Dendritic cell treated with granulocyte-macrophage colony-stimulating factor and Interleukin-4, amounts not matched to agents 40 ng/mL and 50 ng/mL, for 4 days (primary cell): ENCODE data around the gene MAG.

Experiments
- H3K27ac Mint-ChIP-seq: one replicate; pipeline ENCODE4 v1.8.0; 2022; ENCODE audit warnings: mild to moderate bottlenecking, mixed read lengths
- H3K27me3 Mint-ChIP-seq: one replicate; pipeline ENCODE4 v1.8.0; 2022; ENCODE audit warnings: mild to moderate bottlenecking, mixed read lengths
- H3K36me3 Mint-ChIP-seq: one replicate; pipeline ENCODE4 v1.8.0; 2022; ENCODE audit warnings: low read depth, mixed read lengths
- H3K4me1 Mint-ChIP-seq: one replicate; pipeline ENCODE4 v1.8.0; 2022; ENCODE audit warnings: low read depth, mixed read lengths
- H3K4me3 Mint-ChIP-seq: one replicate; pipeline ENCODE4 v1.8.0; 2022; ENCODE audit warnings: mild to moderate bottlenecking, moderate library complexity, mixed read lengths
- H3K9me3 Mint-ChIP-seq: one replicate; pipeline ENCODE4 v1.8.0; 2022; ENCODE audit warnings: mixed read lengths
- intact Hi-C: fragments of 100-400 bp; cut with micrococcal nuclease; formaldehyde crosslinking; loops from one replicate; pipeline ENCODE4 v1.15.0; 2022

The MAG gene

GRCh38 chr19:35337097-35337983, 45.4 kb downstream of the MAG start:
- Mint-ChIP-seq H3K27me3 (peaks cover 43% of the 10 kb centered on the region), H3K9me3 (no peaks in the 10 kb centered on the region), H3K4me3 (no peak overlapping the region), H3K4me1 (peaks cover 24% of the 10 kb centered on the region), H3K36me3 (no peaks in the 10 kb centered on the region), H3K27ac (no peak overlapping the region)
- intact Hi-C loops: no loop called here

- H3K27me3 Mint-ChIP-seq: peaks cover 42% of the 10 kb centered on the region
- no peak overlapping the region for H3K4me3 Mint-ChIP-seq
- intact Hi-C loops: no loop called here
- H3K27ac Mint-ChIP-seq: no peak overlapping the region
- H3K4me1 Mint-ChIP-seq: peaks cover 27% of the 10 kb centered on the region
- H3K36me3 Mint-ChIP-seq: no peaks in the 10 kb centered on the region
- no peaks in the 10 kb centered on the region for H3K9me3 Mint-ChIP-seq
These were observed 46.0 kb downstream of the MAG start for GRCh38 chr19:35337984-35338296.

GRCh38 chr19:35340431-35340830, 48.5 kb downstream of the MAG start:
- H3K4me1 Mint-ChIP-seq: peaks cover 29% of the 10 kb centered on the region
- intact Hi-C loops: no loop called here
- H3K9me3 Mint-ChIP-seq: no peaks in the 10 kb centered on the region
- H3K27me3 Mint-ChIP-seq: peaks cover 39% of the 10 kb centered on the region
- H3K36me3 Mint-ChIP-seq: no peaks in the 10 kb centered on the region
- peak overlapping the region; percentile 52 for H3K27ac Mint-ChIP-seq
- no peak overlapping the region for H3K4me3 Mint-ChIP-seq

DNA sequence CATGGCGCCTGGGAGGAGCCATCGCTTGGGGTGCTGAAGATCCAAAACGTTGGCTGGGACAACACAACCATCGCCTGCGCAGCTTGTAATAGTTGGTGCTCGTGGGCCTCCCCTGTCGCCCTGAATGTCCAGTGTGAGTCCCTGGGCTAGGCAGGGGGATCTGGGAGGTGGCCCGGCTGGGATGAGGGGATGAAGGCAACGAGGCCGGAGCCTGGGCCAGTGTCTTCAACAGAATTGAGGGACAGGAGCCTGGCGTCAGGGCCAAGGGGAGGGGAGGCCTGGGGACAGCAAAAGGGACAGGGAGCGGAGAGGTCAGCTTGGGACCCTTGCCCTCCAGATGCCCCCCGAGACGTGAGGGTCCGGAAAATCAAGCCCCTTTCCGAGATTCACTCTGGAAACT, 49.0 kb downstream of the MAG start:
- peak overlapping the region; percentile 52 for H3K27ac Mint-ChIP-seq
- H3K27me3 Mint-ChIP-seq: peaks cover 40% of the 10 kb centered on the region
- H3K4me1 Mint-ChIP-seq: peaks cover 35% of the 10 kb centered on the region
- H3K4me3 Mint-ChIP-seq: no peak overlapping the region
- intact Hi-C loops: no loop called here
- no peaks in the 10 kb centered on the region for H3K36me3 Mint-ChIP-seq
- no peaks in the 10 kb centered on the region for H3K9me3 Mint-ChIP-seq

GRCh38 chr19:35341565-35342225, 49.7 kb downstream of the MAG start:
- H3K4me1 Mint-ChIP-seq: peaks cover 42% of the 10 kb centered on the region
- H3K9me3 Mint-ChIP-seq: no peaks in the 10 kb centered on the region
- intact Hi-C loops: no loop called here
- peak overlapping the region; percentile 7 for H3K27ac Mint-ChIP-seq
- H3K4me3 Mint-ChIP-seq: no peak overlapping the region
- no peaks in the 10 kb centered on the region for H3K36me3 Mint-ChIP-seq
- peaks cover 43% of the 10 kb centered on the region for H3K27me3 Mint-ChIP-seq

DNA sequence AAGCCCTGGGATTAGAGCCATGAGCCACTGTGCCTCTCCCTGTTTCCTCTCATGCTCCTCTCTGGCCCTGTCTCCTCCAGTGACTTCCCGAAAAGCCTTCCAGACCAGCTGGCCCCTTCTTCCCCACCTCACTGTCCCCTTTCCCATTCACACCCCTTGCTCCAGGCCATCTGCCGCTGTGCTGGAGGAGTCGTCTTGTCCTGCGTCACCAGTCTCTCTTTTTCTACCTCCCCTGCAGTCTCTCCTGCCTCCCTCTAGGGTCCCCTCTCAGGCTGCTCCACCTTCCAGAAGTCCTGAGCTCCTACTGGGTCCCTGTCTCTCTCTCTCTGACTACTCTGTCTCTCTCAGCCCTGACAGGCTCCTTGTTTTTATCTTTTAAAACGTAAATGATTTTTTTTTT, 50.5 kb downstream of the MAG start:
- Mint-ChIP-seq H3K4me3 (no peak overlapping the region), H3K27ac (peak overlapping the region; percentile 7), H3K9me3 (no peaks in the 10 kb centered on the region), H3K36me3 (no peaks in the 10 kb centered on the region), H3K4me1 (peaks cover 43% of the 10 kb centered on the region), H3K27me3 (peaks cover 42% of the 10 kb centered on the region)
- intact Hi-C loops: no loop called here

- Mint-ChIP-seq H3K36me3 (no peaks in the 10 kb centered on the region), H3K4me3 (no peak overlapping the region), H3K9me3 (no peaks in the 10 kb centered on the region), H3K27ac (no peak overlapping the region), H3K27me3 (peaks cover 39% of the 10 kb centered on the region), H3K4me1 (peaks cover 57% of the 10 kb centered on the region)
- intact Hi-C loops: loop anchor here (5.0 kb wide), 2 partner anchors 62 to 77 kb away; partner anchors contain the start of genes HAMP and USF2
These were observed 52.6 kb downstream of the MAG start for GRCh38 chr19:35344511-35345031.

DNA sequence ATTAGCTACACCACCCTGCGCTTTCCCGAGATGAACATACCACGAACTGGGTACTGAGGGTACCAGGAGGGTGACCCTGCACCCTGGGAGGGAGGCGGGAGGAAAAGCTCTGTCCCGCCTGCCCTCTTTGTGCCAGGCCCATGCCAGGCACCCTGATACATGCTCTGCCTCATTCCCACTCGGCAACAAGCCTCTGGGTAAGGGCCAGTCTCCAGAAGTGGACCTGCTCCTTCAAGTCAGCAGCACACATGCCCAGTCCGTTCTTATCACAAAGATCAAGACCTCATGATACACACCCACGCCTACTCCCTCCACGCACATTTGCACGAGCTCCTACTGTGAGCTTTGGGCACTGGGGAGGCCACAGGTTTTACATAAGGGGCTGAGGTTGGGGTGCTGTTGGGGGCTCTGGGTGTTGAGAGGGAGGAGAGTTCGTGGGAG, 53.7 kb downstream of the MAG start:
- no peaks in the 10 kb centered on the region for H3K9me3 Mint-ChIP-seq
- peaks cover 46% of the 10 kb centered on the region for H3K27me3 Mint-ChIP-seq
- intact Hi-C loops: loop anchor here (5.0 kb wide), 2 partner anchors 63 to 78 kb away; partner anchors contain the start of genes HAMP and USF2
- H3K36me3 Mint-ChIP-seq: no peaks in the 10 kb centered on the region
- peaks cover 67% of the 10 kb centered on the region for H3K4me1 Mint-ChIP-seq
- peak overlapping the region; percentile 93 for H3K27ac Mint-ChIP-seq
- H3K4me3 Mint-ChIP-seq: no peak overlapping the region

GRCh38 chr19:35346193-35347052, 54.5 kb downstream of the MAG start:
- H3K27me3 Mint-ChIP-seq: peaks cover 49% of the 10 kb centered on the region
- H3K9me3 Mint-ChIP-seq: no peaks in the 10 kb centered on the region
- intact Hi-C loops: loop anchor here (5.0 kb wide), 2 partner anchors 64 to 79 kb away; partner anchors contain the start of genes HAMP and USF2
- no peaks in the 10 kb centered on the region for H3K36me3 Mint-ChIP-seq
- H3K4me3 Mint-ChIP-seq: peak overlapping the region; percentile 7
- peak overlapping the region; percentile 93 for H3K27ac Mint-ChIP-seq
- peaks cover 66% of the 10 kb centered on the region for H3K4me1 Mint-ChIP-seq

DNA sequence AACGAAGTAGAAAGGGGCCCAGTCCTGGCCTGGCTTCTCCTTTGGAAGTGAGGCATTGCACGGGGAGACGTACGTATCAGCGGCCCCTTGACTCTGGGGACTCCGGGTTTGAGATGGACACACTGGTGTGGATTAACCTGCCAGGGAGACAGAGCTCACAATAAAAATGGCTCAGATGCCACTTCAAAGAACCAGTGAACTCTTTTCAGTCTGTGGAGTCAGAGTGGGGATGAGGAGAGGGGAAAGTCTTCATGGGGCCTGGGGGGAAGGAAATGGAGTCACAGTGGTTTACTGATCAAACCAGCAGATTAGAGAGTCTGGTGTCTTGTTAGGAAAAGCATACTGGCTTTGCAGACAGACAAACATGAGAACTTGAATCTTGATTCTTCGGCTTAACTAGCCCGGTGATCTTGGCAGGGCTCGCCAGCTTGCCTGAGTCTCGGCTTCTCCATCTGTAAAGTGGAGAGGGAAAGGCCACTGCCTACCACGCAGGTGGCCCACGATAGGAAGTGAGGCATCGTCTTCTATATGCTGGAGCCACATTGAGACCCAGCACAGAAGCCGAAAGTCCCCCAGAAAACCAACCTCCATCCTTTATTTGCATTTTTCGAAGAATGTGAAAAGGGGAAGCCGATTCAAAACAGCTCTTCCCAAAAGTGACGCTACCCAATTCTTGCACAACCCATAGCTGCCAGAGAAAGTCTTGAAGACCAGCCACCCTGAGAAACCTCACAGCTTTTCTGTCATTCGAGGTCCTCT, 55.4 kb downstream of the MAG start, which contains the start of gene FFAR1:
TSS of gene FFAR1 (plus strand) at position 732 of the 759 bp plus-strand sequence. CDS start 3,650 bp downstream, outside the sequence.
- H3K4me3 Mint-ChIP-seq: peak within 1 kb of the TSS; percentile 3
- intact Hi-C loops: loop anchor here (5.0 kb wide), 2 partner anchors 65 to 80 kb away; partner anchors contain the start of genes HAMP and USF2
- no peaks in the 10 kb centered on the region for H3K36me3 Mint-ChIP-seq
- peaks cover 55% of the 10 kb centered on the region for H3K27me3 Mint-ChIP-seq
- H3K9me3 Mint-ChIP-seq: no peaks in the 10 kb centered on the region
- peaks cover 57% of the 10 kb centered on the region for H3K4me1 Mint-ChIP-seq
- peak within 1 kb of the TSS; percentile 93 for H3K27ac Mint-ChIP-seq

DNA sequence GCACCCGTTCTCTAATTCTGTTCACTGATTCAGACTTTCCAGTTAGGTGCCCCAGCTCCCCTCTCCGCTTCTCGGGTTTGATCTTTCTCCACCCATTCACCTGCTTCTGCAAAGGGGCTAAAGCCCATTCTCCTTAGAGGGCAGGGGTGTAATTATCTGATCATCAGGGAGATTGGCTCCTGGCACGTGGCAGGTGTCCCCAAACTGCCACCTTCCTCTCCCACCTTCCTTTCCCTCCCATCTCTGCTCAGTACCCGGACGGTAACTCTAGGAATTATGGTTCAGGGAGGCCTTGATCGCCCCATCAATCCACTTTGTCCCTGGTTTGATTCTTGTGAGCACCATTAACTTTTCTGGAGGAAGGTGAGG, 56.0 kb downstream of the MAG start:
- peaks cover 60% of the 10 kb centered on the region for H3K4me1 Mint-ChIP-seq
- no peaks in the 10 kb centered on the region for H3K9me3 Mint-ChIP-seq
- peak overlapping the region; percentile 93 for H3K27ac Mint-ChIP-seq
- intact Hi-C loops: loop anchor here (5.0 kb wide), 2 partner anchors 66 to 81 kb away; partner anchors contain the start of genes HAMP and USF2
- no peaks in the 10 kb centered on the region for H3K36me3 Mint-ChIP-seq
- peaks cover 51% of the 10 kb centered on the region for H3K27me3 Mint-ChIP-seq
- H3K4me3 Mint-ChIP-seq: no peak overlapping the region

- intact Hi-C loops: loop anchor here (5.0 kb wide), 2 partner anchors 67 to 82 kb away; partner anchors contain the start of genes HAMP and USF2
- H3K9me3 Mint-ChIP-seq: no peaks in the 10 kb centered on the region
- peaks cover 61% of the 10 kb centered on the region for H3K4me1 Mint-ChIP-seq
- no peak overlapping the region for H3K4me3 Mint-ChIP-seq
- no peaks in the 10 kb centered on the region for H3K36me3 Mint-ChIP-seq
- H3K27me3 Mint-ChIP-seq: peaks cover 50% of the 10 kb centered on the region
- peak overlapping the region; percentile 45 for H3K27ac Mint-ChIP-seq
These were observed 57.1 kb downstream of the MAG start for GRCh38 chr19:35348911-35349611.
